ENCODE measurements around the gene ADCYAP1.

Gene ADCYAP1

GRCh38 chr18:939958-940357 is 35.3 kb downstream of the ADCYAP1 start:
- CTCF ChIA-PET = no interaction called here
- POLR2A ChIA-PET = no interaction called here
- no peaks in the 10 kb centered on the region for H3K36me3 ChIP-seq (ENCODE audit: control insufficient read depth in 2 of 2, insufficient read depth in 1 of 2, low read length in 2 of 2)
- H3K4me3 ChIP-seq (ENCODE audit: low read depth, low read length) = no peak overlapping the region
- H3K27ac ChIP-seq (ENCODE audit: extremely low read depth, low read depth, low read length) = no peak overlapping the region
- no peaks in the 10 kb centered on the region for H3K4me1 ChIP-seq (ENCODE audit: control insufficient read depth, insufficient read depth, low read length)
- H3K9me3 ChIP-seq (ENCODE audit: control insufficient read depth, insufficient read depth, low read depth, low read length) = no peaks in the 10 kb centered on the region
- TF ChIP-seq ZNF398 (tag by site-specific recombination; IDR thresholded peaks at IDR 0.05) = no peak

- TF ChIP-seq ZNF677 (tag by site-specific recombination; IDR thresholded peaks at IDR 0.05) (no peak), PRDM10 (tag by site-specific recombination; IDR thresholded peaks at IDR 0.05) (no peak), ZNF843 (tag by site-specific recombination; IDR thresholded peaks at IDR 0.05) (no peak), ZNF555 (tag by site-specific recombination; conservative IDR thresholded peaks at IDR 0.05) (no peak), ZNF513 (tag by site-specific recombination; IDR thresholded peaks at IDR 0.05) (no peak), YY1 (tag by site-specific recombination; IDR thresholded peaks at IDR 0.05) (no peak), HIC1 (tag by site-specific recombination; IDR thresholded peaks at IDR 0.05) (no peak), ZNF423 (tag by site-specific recombination; IDR thresholded peaks at IDR 0.05) (no peak), ZNF404 (tag by site-specific recombination; IDR thresholded peaks at IDR 0.05) (no peak), ZNF561 (tag by site-specific recombination; IDR thresholded peaks at IDR 0.05; ENCODE audit: borderline replicate concordance) (no peak), INSM2 (tag by site-specific recombination; IDR thresholded peaks at IDR 0.05) (no peak), ZNF664 (tag by site-specific recombination; IDR thresholded peaks at IDR 0.05) (no peak), ZNF266 (tag by site-specific recombination; IDR thresholded peaks at IDR 0.05; ENCODE audit: low read depth) (no peak), ZBTB44 (tag by site-specific recombination; IDR thresholded peaks at IDR 0.05) (no peak), SP7 (tag by site-specific recombination; IDR thresholded peaks at IDR 0.05) (no peak), PBX3 (CRISPR knock-in tag; IDR thresholded peaks at IDR 0.05) (no peak)
Measured at GRCh38 chr18:941331-941730, 36.7 kb downstream of the ADCYAP1 start.

More at GRCh38 chr18:941331-941730, 36.7 kb downstream of the ADCYAP1 start:
- Histone ChIP-seq H3K36me3 (ENCODE audit: control insufficient read depth in 2 of 2, insufficient read depth in 1 of 2, low read length in 2 of 2) (no peaks in the 10 kb centered on the region), H3K9me3 (ENCODE audit: control insufficient read depth, insufficient read depth, low read depth, low read length) (no peaks in the 10 kb centered on the region), H3K4me3 (ENCODE audit: low read depth, low read length) (no peak overlapping the region), H3K27ac (ENCODE audit: extremely low read depth, low read depth, low read length) (no peak overlapping the region), H3K4me1 (ENCODE audit: control insufficient read depth, insufficient read depth, low read length) (no peaks in the 10 kb centered on the region)
- ChIA-PET POLR2A (no interaction called here), CTCF (interaction anchor here (0.8 to 1.5 kb wide), 4 partner anchors 13 to 102 kb away, joined by 3 to 4 read pairs (median 3); no protein-coding TSS in a partner anchor)
